Aorta (tissue), 5 donors: ENCODE results near the gene SEMA6B. TPM values are rescaled to one million over a fixed set of nuclear protein-coding genes. Genes with fewer than 3 reads are reported as not detected.
A peak's percentile ranks its signal among the peaks of the same experiment; 100 is the strongest.

ENCODE experiments used
- ATAC-seq: fragments of 200-7000 bp; cut with Tn5 transposase; one replicate; pipeline ENCODE4 v1.9.1; 2022; ENCODE audit warnings: moderate library complexity; ENCODE audit not compliant: low FRiP score
- DNase-seq, 2 donors: peaks; one replicate each; pipeline ENCODE4 v3.0.0-alpha.2; 2020
- H3K27ac ChIP-seq, 2 donors: one replicate each; pipeline ENCODE4 v1.5.1; 2013; ENCODE audit warnings: low read length in 2 of 2, mild to moderate bottlenecking in 2 of 2, moderate library complexity in 2 of 2, control low read depth in 1 of 2, inconsistent platforms in 1 of 2, low read depth in 1 of 2
- H3K27me3 ChIP-seq, 2 donors: one replicate each; pipeline ENCODE4 v1.6.1; 2013; ENCODE audit warnings: control low read depth in 1 of 2, low read length in 1 of 2, mild to moderate bottlenecking in 1 of 2, moderate library complexity in 1 of 2; ENCODE audit not compliant: insufficient read depth in 2 of 2, control insufficient read depth in 1 of 2
- H3K36me3 ChIP-seq, 2 donors: one replicate each; pipeline ENCODE4 v1.6.1; 2013; ENCODE audit warnings: control low read depth in 1 of 2, low read length in 1 of 2, mild to moderate bottlenecking in 1 of 2; ENCODE audit not compliant: insufficient read depth in 2 of 2, control insufficient read depth in 1 of 2
- H3K4me1 ChIP-seq, 2 donors: one replicate each; pipeline ENCODE4 v1.6.1; 2013; ENCODE audit warnings: low read length in 2 of 2, control low read depth in 1 of 2, mild to moderate bottlenecking in 1 of 2, moderate library complexity in 1 of 2; ENCODE audit not compliant: insufficient read depth in 2 of 2, control insufficient read depth in 1 of 2
- H3K4me3 ChIP-seq, 2 donors: one replicate each; pipeline ENCODE4 v1.5.1; 2013; ENCODE audit warnings: low read length in 2 of 2, control low read depth in 1 of 2, mild to moderate bottlenecking in 1 of 2
- H3K9me3 ChIP-seq: one replicate; pipeline ENCODE4 v1.6.1; 2013; ENCODE audit warnings: mild to moderate bottlenecking, low read length; ENCODE audit not compliant: control insufficient read depth
- WGBS, 2 donors: extraction: QIAGEN DNeasy Blood & Tissue Kit; methylation state at CpG; one replicate each; pipeline ENCODE4 v1.1.7; 2013; 5-methylcytosine and 5-hydroxymethylcytosine counted together
- intact Hi-C, 2 donors: fragments of 100-400 bp; cut with DNase I; formaldehyde crosslinking; loops; one replicate each; pipeline versions ENCODE4 v1.14.2 to v1.15.0; 2022
- polyA plus RNA-seq, 2 donors: library from polyadenylated mRNA; stranded (reverse); fragments of 200-250 nt; gene quantifications; one replicate each; pipeline ENCODE4 v1.2.3, GENCODE V29; 2013
- total RNA-seq, 2 donors: library from RNA; stranded (reverse); fragmentation: NEBNext Ultra II Directional; extraction: Animal tissue kit (Norgen Biotek cat#: 25700); gene quantifications; one replicate each; pipeline ENCODE4 v1.2.1, GENCODE V29; 2021
- donor health status: healthy with polysubstance abuse.
- donor health status: Bipolar disorder and iron deficiency.
- donor health status: DM: no; HTN: no; CAD: no.
- donor health status: DM: no; HTN: no; CAD: no.
- donor health status: DM: yes; HTN: yes; CAD: no.

Gene SEMA6B
- total and polyA plus RNA-seq, 4 donors, result 0.43 to 32.0 (median 13.5) TPM

DNA sequence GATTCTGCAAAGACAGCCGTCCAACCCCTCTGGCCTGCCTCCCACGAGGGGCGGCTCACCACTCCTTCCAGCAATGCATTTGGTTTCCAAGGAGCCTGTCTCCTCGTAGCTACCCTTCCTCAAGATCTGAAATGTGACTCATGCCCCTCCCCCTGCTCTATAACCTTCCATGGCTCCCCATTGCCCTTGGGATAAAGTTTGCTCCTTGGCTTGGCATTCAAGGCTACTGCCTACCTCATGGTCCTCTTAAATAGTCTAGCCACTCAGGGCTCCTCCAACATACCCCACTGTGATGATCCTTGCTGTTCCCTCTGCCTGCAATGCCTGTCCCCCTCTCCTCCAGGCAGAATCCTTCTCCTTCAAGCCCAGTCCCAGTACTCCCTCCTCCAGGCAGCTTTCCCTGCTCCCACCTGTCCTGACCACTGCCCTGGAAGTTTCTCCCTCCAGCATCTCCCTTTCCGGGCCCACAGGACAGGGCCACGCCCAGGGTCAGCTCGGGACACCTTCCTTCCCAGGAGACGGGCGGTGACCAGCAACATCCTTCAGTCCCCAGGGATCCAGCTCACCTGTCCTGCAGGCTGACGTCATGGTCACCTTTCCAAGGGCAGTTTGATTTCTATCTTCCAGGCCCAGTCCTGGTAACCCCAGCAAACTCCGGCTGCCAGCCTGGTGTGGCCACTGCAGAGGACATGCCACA is 19.2 kb upstream of the SEMA6B start:
- WGBS, 2 donors, result 61 to 68% methylated on average over 11 of the region's 11 CpGs
- intact Hi-C loops, result no loop called here

DNA sequence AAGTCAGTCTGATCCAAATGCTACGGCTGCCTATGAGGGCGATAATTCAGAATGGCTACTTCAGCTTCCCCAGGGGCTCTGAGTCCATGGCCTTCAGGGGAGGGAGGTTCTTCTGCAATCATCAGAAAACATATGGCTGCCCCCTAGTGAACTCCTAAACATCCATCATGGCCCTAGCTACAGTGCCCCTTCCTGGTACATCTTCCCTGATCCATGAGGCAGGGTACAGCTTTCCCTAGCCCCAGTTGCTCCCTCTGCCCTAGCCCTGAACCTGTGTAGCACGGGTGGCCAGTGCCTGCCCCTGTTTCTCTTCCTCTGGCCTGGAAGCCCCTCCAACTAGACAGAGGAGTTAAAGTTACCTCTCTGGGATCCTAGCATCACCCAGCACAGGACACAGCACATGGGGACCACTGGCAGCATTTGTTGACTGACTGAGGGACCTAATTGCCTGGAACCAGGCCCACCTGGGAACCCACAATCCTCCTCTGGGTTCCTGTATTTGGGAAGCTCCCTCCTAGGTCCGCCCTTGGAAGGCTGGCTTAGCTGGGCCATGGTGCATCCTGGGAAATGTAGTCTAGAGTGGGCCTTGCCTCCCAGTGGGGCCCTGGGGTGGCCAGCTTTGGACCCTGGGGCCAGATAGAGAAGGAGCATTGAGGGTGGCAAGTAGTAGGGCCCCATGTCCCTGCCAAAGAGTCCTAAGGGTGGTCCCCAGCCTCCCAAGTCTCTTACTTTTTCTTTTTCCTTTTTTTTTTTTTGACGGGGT is 17.7 kb upstream of the SEMA6B start:
- no peak for DNase-seq
- H3K27ac ChIP-seq, result no peak overlapping the region
- no peaks in the 10 kb centered on the region for H3K27me3 ChIP-seq
- no peaks in the 10 kb centered on the region for H3K36me3 ChIP-seq
- H3K4me1 ChIP-seq, result no peaks in the 10 kb centered on the region
- ATAC-seq, result no peak
- WGBS, 2 donors, result 78 to 83% methylated on average over 5 of the region's 5 CpGs
- intact Hi-C loops, result no loop called here
- no peak overlapping the region for H3K4me3 ChIP-seq
- no peaks in the 10 kb centered on the region for H3K9me3 ChIP-seq

More for the DNA sequence above, 19.2 kb upstream of the SEMA6B start:
- no peak for ATAC-seq
- Histone ChIP-seq H3K27ac (no peak overlapping the region), H3K27me3 (no peaks in the 10 kb centered on the region), H3K36me3 (no peaks in the 10 kb centered on the region), H3K9me3 (no peaks in the 10 kb centered on the region), H3K4me3 (no peak overlapping the region), H3K4me1 (no peaks in the 10 kb centered on the region)
- no peak for DNase-seq

GRCh38 chr19:4576016-4576933 is 16.8 kb upstream of the SEMA6B start:
- H3K9me3 ChIP-seq, result no peaks in the 10 kb centered on the region
- peak; percentile 69 for ATAC-seq
- H3K4me3 ChIP-seq, result no peak overlapping the region
- intact Hi-C loops, result loop anchor here in 1 of 2 donors (1.0 kb wide), 1 partner anchor 60 kb away; no protein-coding TSS in a partner anchor
- no peak overlapping the region for H3K27ac ChIP-seq
- peak in 1 of 2 donors; percentile 87 for DNase-seq
- H3K4me1 ChIP-seq, result no peaks in the 10 kb centered on the region
- no peaks in the 10 kb centered on the region for H3K36me3 ChIP-seq
- 58 to 64% methylated on average over 17 of the region's 17 CpGs for WGBS, 2 donors
- H3K27me3 ChIP-seq, result no peaks in the 10 kb centered on the region

- Histone ChIP-seq H3K9me3 (no peaks in the 10 kb centered on the region), H3K27ac (no peak overlapping the region), H3K27me3 (no peaks in the 10 kb centered on the region), H3K4me3 (no peak overlapping the region), H3K4me1 (no peaks in the 10 kb centered on the region), H3K36me3 (no peaks in the 10 kb centered on the region)
- DNase-seq (peak in 1 of 2 donors; percentile 88), ATAC-seq (peak; percentile 49)
- intact Hi-C loops, result loop anchor here in 1 of 2 donors (1.0 kb wide), 1 partner anchor 61 kb away; no protein-coding TSS in a partner anchor
- 16 to 24% methylated on average over 19 of the region's 19 CpGs for WGBS, 2 donors
These were observed 16.0 kb upstream of the SEMA6B start for GRCh38 chr19:4575267-4576015.

GRCh38 chr19:4573682-4574081 is 14.2 kb upstream of the SEMA6B start:
- Histone ChIP-seq H3K9me3 (no peaks in the 10 kb centered on the region), H3K27me3 (no peaks in the 10 kb centered on the region), H3K4me1 (no peaks in the 10 kb centered on the region), H3K4me3 (no peak overlapping the region), H3K27ac (no peak overlapping the region), H3K36me3 (no peaks in the 10 kb centered on the region)
- intact Hi-C loops, result no loop called here
- no peak for DNase-seq
- no peak for ATAC-seq
- WGBS, 2 donors, result 77 to 84% methylated on average over 6 of the region's 6 CpGs

- Histone ChIP-seq H3K36me3 (no peaks in the 10 kb centered on the region), H3K9me3 (no peaks in the 10 kb centered on the region), H3K4me1 (no peaks in the 10 kb centered on the region), H3K27me3 (no peaks in the 10 kb centered on the region), H3K27ac (no peak overlapping the region), H3K4me3 (no peak overlapping the region)
- no peak for DNase-seq
- no peak for ATAC-seq
- intact Hi-C loops, result no loop called here
- 17 to 19% methylated on average over 20 to 22 of the region's 22 CpGs for whole genome bisulfite sequencing, 2 donors
These were observed 11.9 kb upstream of the SEMA6B start for GRCh38 chr19:4571305-4571917.

DNA sequence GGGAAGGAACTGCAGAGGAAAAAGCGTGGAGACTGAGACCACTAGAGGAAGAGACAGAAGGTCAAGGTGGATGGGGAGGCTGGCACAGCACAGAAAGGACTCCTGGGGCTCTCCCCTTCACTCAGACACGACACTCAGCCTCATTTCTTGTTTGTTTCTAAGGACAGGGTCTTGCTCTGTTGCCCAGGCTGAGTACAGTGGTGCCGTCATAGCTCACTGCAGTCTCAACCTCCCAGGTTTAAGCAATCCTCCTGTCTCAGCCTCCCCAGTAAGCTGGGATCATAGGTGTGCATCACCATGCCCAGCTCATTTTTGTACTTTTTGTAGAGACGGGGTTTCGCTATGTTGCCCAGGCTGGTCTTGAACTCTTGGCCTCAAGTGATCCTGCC is 11.4 kb upstream of the SEMA6B start:
- 92 to 97% methylated on average over 5 of the region's 5 CpGs for WGBS, 2 donors
- intact Hi-C loops, result no loop called here
- H3K27me3 ChIP-seq, result no peaks in the 10 kb centered on the region
- H3K36me3 ChIP-seq, result no peaks in the 10 kb centered on the region
- DNase-seq, result no peak
- H3K9me3 ChIP-seq, result no peaks in the 10 kb centered on the region
- ATAC-seq, result no peak
- H3K27ac ChIP-seq, result no peak overlapping the region
- no peak overlapping the region for H3K4me3 ChIP-seq
- H3K4me1 ChIP-seq, result no peaks in the 10 kb centered on the region

DNA sequence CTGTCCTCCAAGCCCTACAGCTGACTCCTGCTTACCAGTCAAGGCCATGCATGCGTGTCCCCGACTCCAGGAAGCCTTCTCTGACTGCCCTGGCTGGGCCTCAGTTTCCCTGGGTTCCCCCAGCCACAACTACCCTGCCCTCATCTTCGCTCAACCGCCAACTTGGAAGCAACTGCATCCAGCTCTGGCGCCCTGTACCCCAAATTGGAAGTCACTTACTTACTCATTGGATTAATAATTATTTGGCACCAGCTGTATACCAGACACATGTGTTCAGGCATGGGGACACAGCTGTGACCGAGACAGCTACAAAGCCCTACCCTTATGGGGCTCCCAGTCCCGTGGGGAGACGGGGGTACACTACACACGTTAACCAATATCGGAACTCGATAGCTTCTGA is 10.9 kb upstream of the SEMA6B start:
- H3K27ac ChIP-seq, result no peak overlapping the region
- no peaks in the 10 kb centered on the region for H3K4me1 ChIP-seq
- intact Hi-C loops, result no loop called here

More for the DNA sequence above, 10.9 kb upstream of the SEMA6B start:
- DNase-seq (no peak), ATAC-seq (no peak)
- Histone ChIP-seq H3K9me3 (no peaks in the 10 kb centered on the region), H3K4me3 (no peak overlapping the region), H3K27me3 (no peaks in the 10 kb centered on the region), H3K36me3 (no peaks in the 10 kb centered on the region)
- WGBS, 2 donors, result 91 to 92% methylated on average over 11 of the region's 11 CpGs
